HG03460 (cell line): Measurements from ENCODE around the gene NARS2.

ENCODE experiments used
- ATAC-seq: cut with Tn5 transposase; IDR thresholded peaks from one replicate; pipeline ENCODE4 v1.9.1; 2021; ENCODE audit not compliant: unreplicated experiment

The NARS2 gene

GRCh38 chr11:78446210-78446609 lies 128.5 kb downstream of the NARS2 start:
- no peak for ATAC-seq

DNA sequence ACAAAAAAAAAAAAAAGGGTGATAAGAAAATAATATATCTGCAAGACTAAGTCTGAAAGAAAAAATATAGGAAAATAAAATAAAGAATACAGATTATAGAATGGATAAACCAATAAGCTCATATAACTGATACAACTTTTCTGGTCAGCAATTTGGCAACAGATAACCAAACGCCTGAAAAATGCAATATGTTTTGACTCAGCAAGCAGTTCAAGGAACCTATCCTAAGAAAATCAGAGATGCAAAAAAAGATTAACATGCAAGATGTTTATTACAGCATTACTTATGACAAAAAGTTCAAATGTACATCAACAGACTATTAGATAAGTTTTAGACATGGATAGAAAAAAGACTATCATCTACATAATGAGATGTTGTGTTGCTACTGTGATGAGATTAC lies 129.9 kb downstream of the NARS2 start:
- no peak for ATAC-seq

DNA sequence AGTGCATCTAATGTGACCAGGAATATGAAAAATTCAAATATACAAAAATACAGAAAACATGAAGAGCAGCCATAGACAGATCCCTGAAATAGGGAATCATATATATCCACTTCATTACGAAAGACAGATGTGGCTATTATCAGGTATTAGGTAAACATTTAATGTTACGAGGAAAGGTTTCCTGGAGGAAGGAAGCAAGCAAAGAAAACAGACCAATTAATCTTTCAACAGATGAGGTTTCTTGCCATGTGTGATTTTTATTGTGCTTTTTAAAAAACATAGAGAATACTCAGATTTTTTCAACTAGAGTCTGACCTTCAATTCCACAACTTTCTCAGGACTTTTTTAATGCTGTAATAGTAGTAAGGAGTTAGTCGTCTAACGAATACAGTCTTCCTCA lies 132.7 kb downstream of the NARS2 start:
- no peak for ATAC-seq

DNA sequence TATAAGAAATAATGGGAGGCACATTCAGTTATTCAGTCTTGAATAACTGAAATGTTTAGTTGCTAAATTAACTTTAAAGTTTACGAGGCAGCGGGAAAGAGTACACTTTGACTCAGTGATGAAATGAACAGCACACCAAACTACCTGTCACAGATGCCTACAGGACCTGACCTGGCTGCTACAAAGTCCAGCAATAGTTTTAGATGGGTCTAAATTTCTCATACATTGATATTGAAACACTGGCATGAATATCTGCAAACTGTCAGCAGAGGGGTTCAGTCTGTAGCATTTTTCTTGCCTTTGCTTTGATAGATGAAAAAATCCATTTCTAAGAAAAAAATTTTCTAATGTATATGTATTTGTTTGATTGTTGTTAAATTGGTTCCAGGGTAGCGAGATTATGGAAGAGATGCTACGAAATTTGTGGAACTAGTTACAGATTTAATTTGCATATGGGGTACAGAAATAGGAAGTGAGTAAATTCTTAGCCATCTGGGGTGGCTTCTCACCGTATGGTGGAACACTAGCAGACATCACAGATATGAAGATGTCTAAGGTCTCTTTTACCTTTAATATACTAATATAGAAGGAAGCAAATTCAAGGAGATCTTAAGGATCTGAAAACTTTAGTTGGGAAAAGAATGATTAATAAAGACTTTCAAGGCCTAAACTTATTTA lies 136.2 kb downstream of the NARS2 start:
- peak; percentile 82 for ATAC-seq

GRCh38 chr11:78432956-78433355 lies 141.7 kb downstream of the NARS2 start:
- no peak for ATAC-seq

DNA sequence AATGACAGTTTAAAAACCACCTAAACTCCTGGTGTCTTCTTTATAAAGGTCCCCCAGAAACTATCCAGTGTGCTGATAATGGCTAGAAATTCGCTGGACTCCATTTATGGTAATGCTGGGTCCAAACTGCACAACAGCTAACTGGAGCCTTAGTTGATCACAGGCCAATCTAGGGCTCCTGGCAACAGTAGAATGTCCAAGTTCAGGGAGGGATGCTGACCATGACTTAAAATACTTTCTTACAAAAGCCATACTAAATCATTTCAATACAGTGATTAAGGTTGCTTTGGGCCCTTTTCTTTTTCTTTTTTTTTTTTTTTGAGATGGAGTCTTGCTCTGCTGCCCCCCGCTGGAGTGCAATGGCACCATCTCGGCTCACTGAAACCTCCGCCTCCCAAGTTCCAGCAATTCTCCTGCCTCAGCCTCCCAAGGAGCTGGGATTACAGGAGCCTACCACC lies 142.6 kb downstream of the NARS2 start:
- no peak for ATAC-seq

- ATAC-seq = no peak
Measured at GRCh38 chr11:78429660-78430059, 145.0 kb downstream of the NARS2 start.

DNA sequence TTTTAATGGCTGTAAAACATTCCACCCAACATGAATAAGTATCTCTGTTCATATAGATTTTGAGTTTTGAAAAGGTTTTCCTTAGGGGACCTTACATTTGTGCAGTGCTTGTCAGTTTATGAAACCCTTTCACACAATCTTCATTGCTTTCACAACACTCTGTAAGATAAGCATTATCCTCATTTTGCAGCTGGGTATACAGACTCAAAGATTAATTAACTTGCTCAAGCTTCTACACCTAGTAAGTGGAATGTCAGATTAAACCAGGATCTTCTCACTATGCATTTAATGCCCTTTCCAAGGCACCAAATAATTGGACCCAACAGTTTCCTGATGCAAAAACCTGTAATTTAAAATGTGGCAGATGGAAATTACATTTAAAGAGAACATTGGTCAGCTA lies 145.5 kb downstream of the NARS2 start:
- no peak for ATAC-seq

DNA sequence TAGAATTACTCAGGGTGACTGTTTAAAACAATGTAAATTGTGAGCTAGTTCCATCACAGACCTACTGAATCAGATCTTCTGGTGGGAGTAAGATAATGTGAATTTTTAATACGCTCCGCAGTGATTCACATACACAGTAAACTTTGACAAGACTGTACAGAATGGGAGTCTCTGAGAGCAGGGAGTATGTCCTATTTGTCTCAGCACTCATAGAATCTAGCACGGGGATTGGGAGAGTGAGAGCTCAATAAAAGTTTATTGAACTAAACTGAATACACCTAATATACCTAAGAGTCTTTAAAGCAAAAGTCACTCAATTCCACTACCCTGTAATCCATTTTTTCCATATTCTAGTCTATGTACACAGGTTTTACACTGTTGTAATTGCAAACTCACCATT lies 145.9 kb downstream of the NARS2 start:
- ATAC-seq = no peak

DNA sequence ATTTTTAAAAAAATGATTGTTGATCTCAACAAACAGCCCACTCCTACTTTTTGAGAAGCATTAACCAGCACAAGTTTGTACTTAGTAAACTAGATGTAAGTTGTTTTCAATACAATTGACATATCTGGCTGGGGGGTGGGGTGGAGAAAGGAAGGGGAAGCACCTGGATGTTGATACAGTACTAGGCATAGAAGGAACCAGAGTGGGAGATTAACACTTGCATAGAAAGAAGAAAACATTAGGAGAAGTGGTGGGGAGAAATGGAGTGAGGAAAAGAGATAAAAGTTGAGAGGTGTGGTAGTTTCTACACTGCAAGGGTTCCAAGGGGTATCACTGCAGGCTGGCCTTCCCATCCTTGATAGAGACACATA lies 146.4 kb downstream of the NARS2 start:
- no peak for ATAC-seq

GRCh38 chr11:78427615-78428265 lies 146.9 kb downstream of the NARS2 start:
- no peak for ATAC-seq

GRCh38 chr11:78426845-78427244 lies 147.8 kb downstream of the NARS2 start:
- ATAC-seq = no peak

GRCh38 chr11:78425399-78426070 lies 149.1 kb downstream of the NARS2 start:
- no peak for ATAC-seq

- ATAC-seq = peak; percentile 35
Measured at GRCh38 chr11:78424334-78425270, 150.1 kb downstream of the NARS2 start.

DNA sequence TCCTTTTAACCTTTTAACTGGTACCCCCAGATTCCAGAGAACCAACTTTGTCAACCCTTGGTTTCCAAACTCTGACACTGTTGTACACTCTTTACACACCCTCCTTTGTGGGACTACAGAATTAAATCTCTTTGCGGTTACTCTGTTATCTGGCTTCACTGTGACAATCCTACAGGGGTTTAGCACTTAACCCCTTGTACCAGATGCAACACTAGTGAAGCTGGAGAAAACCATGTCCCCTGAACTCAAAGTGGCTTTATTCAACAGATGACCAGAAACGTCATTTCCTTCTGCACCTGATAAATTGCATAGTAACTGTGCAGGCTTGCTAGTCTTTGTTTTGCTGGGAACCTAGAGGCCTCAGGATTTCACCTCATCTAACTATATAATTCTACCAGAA lies 151.4 kb downstream of the NARS2 start:
- no peak for ATAC-seq

DNA sequence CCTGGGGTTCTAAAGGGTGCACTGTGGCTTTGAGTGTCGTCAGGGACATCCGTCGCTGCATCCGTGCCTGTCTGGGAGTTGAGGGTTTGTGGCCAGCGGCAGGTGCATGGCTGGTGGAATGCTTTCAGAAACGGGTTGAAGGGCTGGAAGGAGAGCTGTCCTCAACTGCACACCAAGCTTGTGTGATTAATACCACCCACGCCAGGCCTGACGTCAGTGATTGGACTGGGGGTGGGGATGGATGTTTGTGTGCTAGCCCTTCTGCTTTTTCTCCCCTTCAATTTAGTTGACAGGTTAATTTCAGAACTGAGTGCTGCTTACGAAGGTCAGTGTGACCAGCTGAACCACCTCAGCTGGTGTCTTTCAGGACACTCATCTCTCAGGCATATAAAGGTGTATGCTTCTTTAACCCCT lies 153.9 kb downstream of the NARS2 start:
- ATAC-seq = no peak

- no peak for ATAC-seq
Measured at GRCh38 chr11:78420255-78420764, 154.4 kb downstream of the NARS2 start.

GRCh38 chr11:78419327-78419726 lies 155.3 kb downstream of the NARS2 start:
- ATAC-seq = no peak

GRCh38 chr11:78418584-78419211 lies 156.0 kb downstream of the NARS2 start:
- ATAC-seq = no peak

DNA sequence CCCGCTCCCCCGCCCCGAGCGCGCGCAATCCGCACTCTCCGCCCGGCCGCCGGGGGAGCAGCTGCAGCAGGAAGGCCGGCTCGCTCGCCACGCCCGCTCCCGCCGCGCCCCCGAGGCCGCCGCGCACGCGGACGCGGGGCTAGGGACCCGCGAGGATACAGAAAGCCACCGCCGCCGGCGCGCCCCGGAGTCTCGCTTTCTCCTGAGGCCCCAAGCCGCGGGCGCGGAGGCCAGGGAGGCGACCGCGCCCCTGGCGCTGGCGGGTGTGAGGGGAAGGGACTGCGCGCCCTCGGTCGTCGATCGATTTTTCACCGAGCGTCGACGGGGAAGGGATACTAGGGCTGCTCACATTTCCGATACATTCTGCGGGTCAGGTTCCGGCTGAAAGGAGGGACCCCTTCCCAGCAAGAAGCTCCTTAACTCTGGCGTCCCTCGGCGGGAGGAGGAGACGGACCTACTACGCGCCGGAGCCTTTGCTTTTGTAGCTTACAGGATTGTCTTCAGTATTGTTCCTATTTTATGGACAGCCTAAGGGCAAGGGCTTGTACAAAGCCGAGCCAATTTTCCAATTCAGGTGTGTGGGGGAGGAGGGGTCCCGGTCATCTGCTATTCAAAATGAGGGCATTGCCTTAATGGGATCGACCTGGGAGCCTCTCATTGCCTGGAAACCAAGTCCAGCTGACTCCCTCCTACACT lies 156.6 kb downstream of the NARS2 start:
- ATAC-seq = peak; percentile 50
